ENCODE data around the gene TMEM106B.

The TMEM106B gene

DNA sequence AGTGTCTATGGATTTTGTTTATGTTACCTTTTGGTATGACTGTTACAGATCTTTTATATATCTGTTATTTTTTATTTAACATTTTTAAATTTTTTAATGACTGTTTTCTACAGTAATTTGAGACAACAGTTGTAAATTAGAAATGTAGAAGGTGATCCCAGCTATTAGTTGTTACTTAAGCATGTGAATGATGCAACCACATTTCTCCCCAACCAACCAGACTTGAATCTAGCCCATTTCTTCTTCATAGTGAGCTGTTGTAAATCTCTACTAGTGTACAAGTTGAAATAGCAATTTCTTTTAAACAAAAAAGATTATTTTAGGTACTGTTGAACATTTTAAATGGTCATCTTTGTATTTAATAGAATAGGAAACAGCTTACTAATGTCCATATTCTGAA lies 18.0 kb downstream of the TMEM106B start:
- TF ChIP-seq CTCF (IDR thresholded peaks at IDR 0.05; ENCODE audit: low read depth, low read length, poor library complexity, severe bottlenecking) (no peak), EZH2phosphoT487 (IDR thresholded peaks at IDR 0.05; ENCODE audit: borderline replicate concordance, low read length) (no peak)
- no peak overlapping the region for H3K4me2 ChIP-seq (ENCODE audit: low read length)
- H3K27ac ChIP-seq (ENCODE audit: low read depth, low read length): no peak overlapping the region
- H3K27me3 ChIP-seq (ENCODE audit: control insufficient read depth, low read length): no peaks in the 10 kb centered on the region
- no peaks in the 10 kb centered on the region for H4K20me1 ChIP-seq (ENCODE audit: control insufficient read depth, insufficient read depth, low read depth, low read length)
- no peaks in the 10 kb centered on the region; the same call in 1 of the 2 replicates for H3K9me2 ChIP-seq (replicated peaks; ENCODE audit: control insufficient read depth, low read length)
- H3K79me2 ChIP-seq (ENCODE audit: control insufficient read depth, low read length): no peaks in the 10 kb centered on the region
- no peaks in the 10 kb centered on the region for H3K9me3 ChIP-seq (ENCODE audit: control insufficient read depth, insufficient read depth, low read length)
- peaks cover 12% of the 10 kb centered on the region for H3K36me3 ChIP-seq (ENCODE audit: control insufficient read depth, low read length)
- no peaks in the 10 kb centered on the region for H3K4me1 ChIP-seq (ENCODE audit: control insufficient read depth, low read length)
- no peak overlapping the region for H3K4me3 ChIP-seq (ENCODE audit: low read length)
- no peaks in the 10 kb centered on the region for H3F3A ChIP-seq (ENCODE audit: control insufficient read depth, insufficient read depth)

DNA sequence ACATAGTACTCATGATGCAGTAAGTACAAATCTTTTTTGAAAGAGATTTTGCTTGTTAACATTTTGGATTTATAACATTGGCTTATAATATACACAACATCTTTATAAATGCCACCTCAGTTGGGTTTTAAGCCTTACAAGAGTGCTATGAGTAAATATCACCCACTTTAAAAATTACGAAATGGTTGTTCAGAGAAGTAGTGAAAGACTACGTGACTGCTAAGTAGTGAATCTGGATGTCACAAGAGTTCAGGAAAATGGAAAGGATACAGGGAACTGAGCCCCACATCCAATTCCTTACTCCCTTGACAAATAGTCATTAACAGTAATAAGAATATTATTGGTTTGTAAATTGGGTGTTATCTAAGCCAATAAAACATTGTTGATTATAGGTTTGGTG lies 20.0 kb downstream of the TMEM106B start:
- Histone ChIP-seq H3K79me2 (ENCODE audit: control insufficient read depth, low read length) (no peaks in the 10 kb centered on the region), H3K4me1 (ENCODE audit: control insufficient read depth, low read length) (no peaks in the 10 kb centered on the region), H3K9me2 (replicated peaks; ENCODE audit: control insufficient read depth, low read length) (no peaks in the 10 kb centered on the region; the same call in 1 of the 2 replicates), H3F3A (ENCODE audit: control insufficient read depth, insufficient read depth) (no peaks in the 10 kb centered on the region), H3K27ac (ENCODE audit: low read depth, low read length) (no peak overlapping the region), H3K9me3 (ENCODE audit: control insufficient read depth, insufficient read depth, low read length) (no peaks in the 10 kb centered on the region), H3K4me2 (ENCODE audit: low read length) (no peak overlapping the region), H3K36me3 (ENCODE audit: control insufficient read depth, low read length) (peaks cover 7% of the 10 kb centered on the region; the same call in 1 of the 2 replicates), H3K4me3 (ENCODE audit: low read length) (no peak overlapping the region), H4K20me1 (ENCODE audit: control insufficient read depth, insufficient read depth, low read depth, low read length) (no peaks in the 10 kb centered on the region), H3K27me3 (ENCODE audit: control insufficient read depth, low read length) (no peaks in the 10 kb centered on the region)
- TF ChIP-seq CTCF (IDR thresholded peaks at IDR 0.05; ENCODE audit: low read depth, low read length, poor library complexity, severe bottlenecking) (no peak), EZH2phosphoT487 (IDR thresholded peaks at IDR 0.05; ENCODE audit: borderline replicate concordance, low read length) (no peak)

- 0 out of 2 replicates have a peak, but pooled peaks cover 7% of the 10 kb centered on the region for H3K36me3 ChIP-seq (ENCODE audit: control insufficient read depth, low read length)
- H3K79me2 ChIP-seq (ENCODE audit: control insufficient read depth, low read length): no peaks in the 10 kb centered on the region
- no peaks in the 10 kb centered on the region for H3K27me3 ChIP-seq (ENCODE audit: control insufficient read depth, low read length)
- no peaks in the 10 kb centered on the region for H3K9me2 ChIP-seq (replicated peaks; ENCODE audit: control insufficient read depth, low read length)
- H3K4me2 ChIP-seq (ENCODE audit: low read length): no peak overlapping the region
- no peak for TF ChIP-seq CTCF (IDR thresholded peaks at IDR 0.05; ENCODE audit: low read depth, low read length, poor library complexity, severe bottlenecking)
- TF ChIP-seq EZH2phosphoT487 (IDR thresholded peaks at IDR 0.05; ENCODE audit: borderline replicate concordance, low read length): no peak
- H3K4me3 ChIP-seq (ENCODE audit: low read length): no peak overlapping the region
- no peaks in the 10 kb centered on the region for H3K4me1 ChIP-seq (ENCODE audit: control insufficient read depth, low read length)
- no peaks in the 10 kb centered on the region for H4K20me1 ChIP-seq (ENCODE audit: control insufficient read depth, insufficient read depth, low read depth, low read length)
- H3K9me3 ChIP-seq (ENCODE audit: control insufficient read depth, insufficient read depth, low read length): no peaks in the 10 kb centered on the region
- H3F3A ChIP-seq (ENCODE audit: control insufficient read depth, insufficient read depth): no peaks in the 10 kb centered on the region
- no peak overlapping the region for H3K27ac ChIP-seq (ENCODE audit: low read depth, low read length)
Measured at GRCh38 chr7:12233175-12233574, 22.1 kb downstream of the TMEM106B start.

All from DOHH2 (cell line).